OCI-LY1 (cell line): ENCODE data around the gene LMX1B.

Experiments
- EZH2 ChIP-seq: fragments of 200-600 bp; sonication (generic), shearing (Covaris generic); IDR thresholded peaks from 2 replicates; pipeline ENCODE4 v1.8.0; 2017; ENCODE audit warnings: borderline replicate concordance, mixed run types, mild to moderate bottlenecking, antibody characterized with exemption, low read length, moderate library complexity, mixed read lengths
- TF ChIP-seq, protein P1 (sequence below): fragments of 200-600 bp; sonication (generic), shearing (Covaris generic); IDR thresholded peaks from 2 replicates; pipeline ENCODE4 v1.5.1; 2017; ENCODE audit warnings: mild to moderate bottlenecking, antibody characterized with exemption, low read length, moderate library complexity, mixed read lengths

DNA sequence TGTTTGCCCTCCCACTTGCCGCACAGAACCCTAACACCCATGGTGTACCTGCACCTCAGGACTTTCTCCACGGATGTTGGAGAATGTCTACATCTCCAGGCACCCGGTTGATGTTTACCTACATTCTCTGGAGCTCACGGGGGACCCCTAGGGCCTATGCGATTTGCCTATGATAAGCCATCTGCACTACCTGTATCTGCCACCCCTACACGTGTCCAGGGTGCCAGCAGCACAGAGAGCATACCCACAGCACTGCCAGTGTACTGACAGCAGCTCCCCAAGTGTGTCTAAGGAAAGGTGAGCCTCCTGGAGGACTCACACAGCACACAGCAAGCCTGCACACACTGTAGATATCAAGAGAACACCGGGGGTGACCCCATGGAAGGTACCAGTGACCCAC, 31.3 kb upstream of the LMX1B start:
- TF ChIP-seq, protein P1, sequence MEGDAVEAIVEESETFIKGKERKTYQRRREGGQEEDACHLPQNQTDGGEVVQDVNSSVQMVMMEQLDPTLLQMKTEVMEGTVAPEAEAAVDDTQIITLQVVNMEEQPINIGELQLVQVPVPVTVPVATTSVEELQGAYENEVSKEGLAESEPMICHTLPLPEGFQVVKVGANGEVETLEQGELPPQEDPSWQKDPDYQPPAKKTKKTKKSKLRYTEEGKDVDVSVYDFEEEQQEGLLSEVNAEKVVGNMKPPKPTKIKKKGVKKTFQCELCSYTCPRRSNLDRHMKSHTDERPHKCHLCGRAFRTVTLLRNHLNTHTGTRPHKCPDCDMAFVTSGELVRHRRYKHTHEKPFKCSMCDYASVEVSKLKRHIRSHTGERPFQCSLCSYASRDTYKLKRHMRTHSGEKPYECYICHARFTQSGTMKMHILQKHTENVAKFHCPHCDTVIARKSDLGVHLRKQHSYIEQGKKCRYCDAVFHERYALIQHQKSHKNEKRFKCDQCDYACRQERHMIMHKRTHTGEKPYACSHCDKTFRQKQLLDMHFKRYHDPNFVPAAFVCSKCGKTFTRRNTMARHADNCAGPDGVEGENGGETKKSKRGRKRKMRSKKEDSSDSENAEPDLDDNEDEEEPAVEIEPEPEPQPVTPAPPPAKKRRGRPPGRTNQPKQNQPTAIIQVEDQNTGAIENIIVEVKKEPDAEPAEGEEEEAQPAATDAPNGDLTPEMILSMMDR = no peak
- no peak for TF ChIP-seq EZH2
